Measurements from ENCODE around the gene ZDHHC21.

DNA sequence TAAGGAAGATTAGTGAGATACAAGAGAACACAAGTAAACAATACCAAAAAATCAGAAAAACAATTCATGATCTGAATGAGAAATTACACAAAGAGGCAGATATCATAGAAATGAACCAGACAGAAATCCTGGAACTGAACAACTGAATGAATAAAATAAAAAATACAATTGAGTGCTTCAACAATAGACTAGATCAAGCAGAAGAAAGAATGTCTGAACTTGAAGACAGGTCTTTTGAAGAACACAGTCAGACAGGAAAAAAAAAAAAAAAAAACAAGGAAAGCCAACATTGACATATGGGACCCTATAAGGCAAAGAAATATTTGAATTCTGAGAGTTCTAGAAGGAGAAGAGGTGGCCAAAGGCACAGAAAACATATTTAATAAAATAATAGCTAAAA lies 115.2 kb downstream of the ZDHHC21 start:
- TF ChIP-seq, protein P1, sequence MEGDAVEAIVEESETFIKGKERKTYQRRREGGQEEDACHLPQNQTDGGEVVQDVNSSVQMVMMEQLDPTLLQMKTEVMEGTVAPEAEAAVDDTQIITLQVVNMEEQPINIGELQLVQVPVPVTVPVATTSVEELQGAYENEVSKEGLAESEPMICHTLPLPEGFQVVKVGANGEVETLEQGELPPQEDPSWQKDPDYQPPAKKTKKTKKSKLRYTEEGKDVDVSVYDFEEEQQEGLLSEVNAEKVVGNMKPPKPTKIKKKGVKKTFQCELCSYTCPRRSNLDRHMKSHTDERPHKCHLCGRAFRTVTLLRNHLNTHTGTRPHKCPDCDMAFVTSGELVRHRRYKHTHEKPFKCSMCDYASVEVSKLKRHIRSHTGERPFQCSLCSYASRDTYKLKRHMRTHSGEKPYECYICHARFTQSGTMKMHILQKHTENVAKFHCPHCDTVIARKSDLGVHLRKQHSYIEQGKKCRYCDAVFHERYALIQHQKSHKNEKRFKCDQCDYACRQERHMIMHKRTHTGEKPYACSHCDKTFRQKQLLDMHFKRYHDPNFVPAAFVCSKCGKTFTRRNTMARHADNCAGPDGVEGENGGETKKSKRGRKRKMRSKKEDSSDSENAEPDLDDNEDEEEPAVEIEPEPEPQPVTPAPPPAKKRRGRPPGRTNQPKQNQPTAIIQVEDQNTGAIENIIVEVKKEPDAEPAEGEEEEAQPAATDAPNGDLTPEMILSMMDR (IDR thresholded peaks at IDR 0.05), result no peak
- no peak for TF ChIP-seq POLR2A (IDR thresholded peaks at IDR 0.05)
